GM18951 (cell line): Measurements from ENCODE around the gene EN1.

Source experiments
- POLR2A ChIP-seq: IDR thresholded peaks from 4 replicates; pipeline ENCODE4 v1.6.1; 2011; ENCODE audit warnings: mild to moderate bottlenecking; ENCODE audit not compliant: insufficient read length, insufficient read depth; ENCODE audit errors: extremely low read depth
- in situ Hi-C: fragments of 300-500 bp; cut with MboI; formaldehyde crosslinking; loops from one replicate; pipeline ENCODE4 v1.12.0; 2022; ENCODE audit warnings: low sequenced_read_pairs, mixed read lengths, inconsistent platforms; ENCODE audit not compliant: unreplicated experiment

The EN1 gene

DNA sequence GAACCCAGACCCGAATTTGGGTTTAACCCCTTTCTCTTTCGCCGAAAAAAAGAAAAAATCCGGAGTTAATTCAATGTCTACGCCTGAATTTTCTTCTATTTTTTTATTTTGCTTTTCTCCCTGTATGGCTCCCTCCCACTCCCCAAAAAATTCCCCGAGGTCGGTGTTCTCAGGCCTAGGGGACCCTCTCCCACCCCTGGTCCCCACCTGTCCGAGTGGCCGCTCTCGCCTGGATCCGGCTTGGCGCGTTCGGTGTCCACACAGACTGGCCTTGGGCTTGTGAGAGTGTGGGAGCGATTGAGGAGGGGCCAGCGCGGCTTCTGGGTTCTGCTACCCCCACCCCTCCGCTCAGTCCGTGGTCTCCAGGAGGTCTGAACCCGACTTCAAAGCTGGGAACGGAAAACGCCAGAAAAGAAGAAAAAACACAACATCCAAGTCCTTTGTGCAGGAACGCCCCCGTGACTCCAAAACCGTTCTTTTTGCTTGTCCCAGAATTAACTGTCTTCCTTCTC lies 5.7 kb upstream of the EN1 start:
- in situ Hi-C loops = loop anchor here (10.0 to 25.0 kb wide), 2 partner anchors 628 to 816 kb away; no protein-coding TSS in a partner anchor
- TF ChIP-seq POLR2A = no peak

DNA sequence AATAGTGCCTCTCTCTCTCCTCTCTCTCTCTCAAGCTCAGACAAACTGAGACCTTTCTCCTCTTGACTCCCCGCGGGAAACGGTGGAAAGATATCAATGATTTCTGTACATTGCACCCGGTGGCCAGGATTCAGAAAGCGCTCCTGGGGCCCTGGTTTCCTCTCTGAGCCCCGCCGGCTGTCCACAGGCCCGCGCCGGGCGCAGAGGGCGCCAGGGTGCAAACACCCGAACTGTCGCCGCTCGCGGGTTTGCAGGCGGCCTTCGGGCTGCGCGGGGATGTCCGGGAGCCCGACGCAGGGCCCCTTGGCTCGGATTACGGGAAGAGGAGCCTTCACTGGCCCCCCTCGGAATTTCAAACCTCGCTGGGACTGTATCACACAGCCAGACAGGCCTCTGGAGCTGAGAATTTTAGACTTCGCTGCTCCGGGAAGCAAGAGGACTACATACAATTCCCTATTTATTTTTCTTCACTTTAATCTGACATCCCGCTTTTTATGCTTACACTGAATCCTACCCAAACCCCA lies 5.2 kb upstream of the EN1 start:
- in situ Hi-C loops = loop anchor here (10.0 to 25.0 kb wide), 2 partner anchors 628 to 815 kb away; no protein-coding TSS in a partner anchor
- TF ChIP-seq POLR2A = no peak

DNA sequence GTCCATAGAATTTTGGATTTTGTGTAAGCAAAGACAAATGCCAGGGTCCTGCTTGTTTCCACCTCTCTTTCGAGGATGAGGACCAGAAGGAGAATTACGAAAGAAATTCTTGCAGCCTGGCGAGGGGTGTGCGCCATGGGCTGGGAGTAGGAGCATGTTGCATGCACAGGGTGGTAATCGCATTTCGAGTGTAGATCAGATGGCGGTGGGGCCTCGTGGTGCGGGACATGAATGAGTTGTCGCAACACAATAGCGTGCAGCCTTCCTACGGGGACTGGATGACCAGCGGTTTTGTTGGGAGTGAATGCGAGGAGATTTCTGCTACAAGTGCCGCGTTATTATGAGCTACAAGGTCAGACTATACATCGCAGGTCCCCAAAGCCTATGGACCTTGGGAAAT lies 4.2 kb upstream of the EN1 start:
- TF ChIP-seq POLR2A = no peak
- in situ Hi-C loops = loop anchor here (10.0 to 25.0 kb wide), 2 partner anchors 627 to 814 kb away; no protein-coding TSS in a partner anchor

DNA sequence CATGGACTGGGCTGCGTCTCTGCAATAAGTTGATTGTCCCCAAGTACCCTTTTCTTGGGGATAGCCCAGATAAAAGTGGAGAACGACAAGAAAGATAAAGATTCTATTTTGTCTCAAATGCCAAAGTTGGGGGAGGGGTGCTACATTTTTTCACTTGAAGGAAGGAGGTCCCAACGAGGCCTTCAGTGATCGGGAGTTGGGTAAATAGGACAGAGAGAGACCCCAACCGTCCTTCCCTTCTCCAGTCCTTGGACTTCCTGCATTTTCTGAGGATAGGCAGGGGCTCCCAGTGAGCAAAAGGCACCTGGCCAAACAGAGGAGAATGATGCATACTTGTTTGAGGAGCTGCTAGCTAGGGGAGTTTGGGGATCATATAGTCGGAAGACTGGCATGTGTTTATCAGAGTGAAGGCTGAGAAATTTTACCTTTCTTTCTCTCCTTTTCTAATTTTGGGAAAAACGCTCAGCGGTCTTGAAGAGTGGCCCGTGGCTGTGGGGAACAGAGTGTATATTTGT lies 3.5 kb upstream of the EN1 start:
- in situ Hi-C loops = loop anchor here (10.0 to 25.0 kb wide), 2 partner anchors 626 to 814 kb away; no protein-coding TSS in a partner anchor
- TF ChIP-seq POLR2A = no peak

DNA sequence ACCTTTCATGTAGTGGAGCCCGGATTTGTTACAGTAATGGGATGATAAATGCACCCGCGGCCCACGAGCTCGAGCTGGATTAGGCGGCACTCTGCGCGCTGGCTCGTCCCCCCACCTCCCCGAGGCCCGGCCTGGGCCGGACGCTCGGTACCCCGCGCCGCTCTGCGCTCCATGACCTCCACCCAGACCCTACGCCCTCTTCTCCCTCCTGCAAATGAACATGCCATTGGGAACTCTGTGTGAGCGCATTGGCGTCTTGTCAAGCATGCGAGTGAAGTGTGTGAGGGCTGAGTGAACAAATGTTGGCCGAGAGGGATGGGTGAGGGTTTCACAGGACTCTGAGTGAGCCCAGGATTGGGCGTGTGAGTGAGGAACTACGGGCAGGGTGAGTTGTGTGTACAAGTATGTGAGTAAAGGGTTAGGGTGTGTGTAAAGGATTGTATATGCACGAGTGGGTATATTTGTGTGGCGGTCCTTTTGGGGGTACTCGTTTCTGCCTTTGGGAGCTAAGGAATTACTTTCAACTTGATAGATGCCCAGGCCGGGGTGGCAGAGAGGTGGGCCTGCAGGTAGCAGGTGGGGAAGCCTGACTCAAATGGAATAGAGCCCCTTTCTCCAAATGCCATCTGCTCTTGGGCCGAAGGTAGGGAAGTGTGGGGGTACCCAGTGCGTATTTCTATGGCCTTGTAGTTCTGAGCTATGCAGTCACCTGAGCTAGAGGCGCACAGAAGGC lies 2.9 kb upstream of the EN1 start:
- no peak for TF ChIP-seq POLR2A

DNA sequence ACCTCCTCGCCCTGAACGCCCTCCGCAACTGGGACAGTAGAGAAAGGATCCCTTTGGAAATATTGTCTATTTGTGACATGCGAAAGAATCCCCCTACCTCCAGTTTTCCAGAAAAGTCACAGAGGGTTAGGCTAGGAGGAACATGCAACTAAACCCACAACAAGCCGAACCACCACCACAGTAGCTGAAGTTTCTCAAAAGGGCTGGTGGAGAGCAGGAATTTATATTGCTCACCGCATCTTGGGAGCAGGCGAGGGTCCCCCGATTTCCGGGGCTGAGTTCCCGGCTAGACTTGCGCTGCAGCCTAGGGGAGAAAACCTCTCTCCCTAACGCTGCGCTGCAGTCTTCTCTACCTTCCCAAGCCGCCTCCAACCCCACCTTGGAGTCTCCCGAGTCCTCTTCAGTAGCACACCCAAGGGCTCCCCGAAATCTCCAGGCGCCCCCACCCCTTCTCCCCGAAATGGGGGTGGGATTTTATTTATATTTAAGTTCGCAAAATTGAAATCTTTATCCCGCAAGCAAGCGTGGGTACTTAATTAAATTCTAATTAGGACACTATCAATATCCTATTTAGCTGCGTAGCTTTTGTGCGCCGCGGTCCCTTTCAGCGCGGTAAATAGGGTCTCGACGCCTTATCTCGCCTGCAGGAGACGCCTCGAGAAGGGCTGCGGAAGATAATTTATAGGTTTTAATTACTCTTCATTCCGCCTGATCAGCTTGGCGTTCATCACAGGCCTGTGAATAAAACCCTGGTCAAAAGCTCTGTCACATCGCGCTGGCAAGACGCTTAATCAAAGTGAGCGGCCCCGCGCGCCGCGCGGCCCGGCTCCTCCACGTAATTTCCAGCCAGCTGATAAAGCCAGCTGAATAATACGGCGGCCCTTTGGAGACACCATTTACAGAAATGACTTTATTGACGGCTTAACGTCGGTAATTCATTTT lies 2.0 kb upstream of the EN1 start:
- in situ Hi-C loops = loop anchor here (10.0 to 25.0 kb wide), 2 partner anchors 625 to 812 kb away; no protein-coding TSS in a partner anchor

More for the DNA sequence above, 2.9 kb upstream of the EN1 start:
- in situ Hi-C loops = loop anchor here (10.0 to 25.0 kb wide), 2 partner anchors 626 to 813 kb away; no protein-coding TSS in a partner anchor

DNA sequence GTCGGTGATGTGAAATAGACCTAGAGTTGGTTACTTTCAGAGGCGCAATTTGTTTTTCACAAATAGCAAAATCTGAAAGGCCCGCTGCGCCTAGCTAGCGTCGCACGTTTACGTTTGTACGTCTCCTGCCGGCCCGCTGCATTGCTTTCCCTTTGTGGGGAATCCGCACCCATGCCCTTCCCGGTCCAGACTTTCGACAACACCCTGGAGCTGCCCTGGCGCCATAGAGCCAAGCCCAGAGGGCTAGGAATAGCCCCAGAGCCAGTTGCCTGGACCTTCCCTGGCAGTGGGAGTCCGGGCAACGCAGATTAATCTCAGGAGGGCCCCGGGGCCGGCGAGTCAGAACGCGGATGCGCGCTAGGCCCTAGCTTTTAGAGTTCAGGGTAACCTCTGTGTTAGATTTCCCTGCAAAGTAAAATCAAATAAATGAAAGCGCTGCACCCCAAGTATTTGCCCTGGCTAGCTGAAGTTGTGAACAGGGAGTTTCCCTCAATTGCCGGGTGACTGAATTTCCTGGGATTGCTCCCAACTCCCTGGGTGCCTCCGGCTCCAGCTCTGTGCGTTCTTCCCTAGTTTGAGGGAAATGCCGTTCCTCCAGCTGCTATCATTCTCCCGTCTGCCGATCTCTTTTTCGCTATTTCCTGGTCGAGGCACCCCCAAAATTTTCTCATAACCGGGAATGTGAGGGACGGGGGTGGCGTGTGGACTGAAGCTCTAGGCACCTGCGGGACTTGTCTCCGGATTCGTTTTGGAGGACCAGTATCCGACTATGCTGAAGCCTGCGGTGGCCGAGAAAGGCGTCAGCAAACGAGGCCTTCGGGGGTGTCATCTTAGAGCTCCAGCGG lies 1.2 kb upstream of the EN1 start:
- in situ Hi-C loops = no loop called here
- TF ChIP-seq POLR2A = no peak

More for the DNA sequence above, 2.0 kb upstream of the EN1 start:
- no peak for TF ChIP-seq POLR2A

DNA sequence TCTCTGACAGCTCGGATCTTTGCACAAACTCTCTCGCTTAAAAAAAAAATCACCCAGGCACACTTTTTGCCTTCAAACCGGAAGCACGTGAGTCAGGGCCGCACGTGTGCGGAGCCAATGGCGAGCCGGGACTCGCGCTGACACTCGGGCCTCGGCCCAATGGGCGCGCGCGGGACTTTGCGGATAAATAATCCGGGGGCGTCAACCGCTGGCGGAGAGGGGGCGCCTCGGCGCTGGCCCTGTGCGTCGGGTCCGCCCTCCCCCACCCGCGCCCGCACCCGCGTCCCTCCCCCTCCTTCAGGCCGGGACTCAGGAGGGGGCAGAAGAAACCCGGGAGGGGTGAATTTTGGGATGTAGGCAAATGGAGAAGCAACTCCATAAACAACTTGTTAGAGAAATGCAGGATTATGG lies 319 bp upstream of the EN1 start:
- in situ Hi-C loops = no loop called here
- TF ChIP-seq POLR2A = no peak

DNA sequence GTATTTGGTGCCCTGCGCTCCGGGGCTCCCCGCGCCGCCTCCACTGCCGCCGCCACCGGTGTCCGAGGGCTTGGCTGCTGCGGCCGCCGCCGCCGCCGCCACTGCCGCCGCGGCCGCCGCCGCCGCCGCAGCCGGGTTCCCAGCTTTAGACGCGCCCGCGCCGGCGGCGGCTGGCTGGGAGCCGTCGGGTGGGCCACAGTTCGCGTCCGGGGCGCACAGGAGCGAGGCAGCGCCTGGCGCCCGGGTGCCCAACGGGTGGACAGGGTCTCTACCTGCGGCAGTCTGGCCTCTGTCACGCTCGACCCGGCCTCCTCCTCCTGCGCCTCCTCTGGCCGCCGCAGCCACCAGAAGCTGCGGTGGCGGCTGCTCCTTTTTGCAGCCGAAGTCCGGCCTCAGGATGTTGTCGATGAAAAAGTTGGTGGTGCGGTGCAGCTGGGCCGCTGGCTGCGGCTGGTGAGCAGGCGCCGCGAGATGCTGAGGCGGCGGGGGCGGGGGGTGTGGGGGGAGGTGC lies 951 bp downstream of the EN1 start:
- TF ChIP-seq POLR2A = no peak
- in situ Hi-C loops = no loop called here

DNA sequence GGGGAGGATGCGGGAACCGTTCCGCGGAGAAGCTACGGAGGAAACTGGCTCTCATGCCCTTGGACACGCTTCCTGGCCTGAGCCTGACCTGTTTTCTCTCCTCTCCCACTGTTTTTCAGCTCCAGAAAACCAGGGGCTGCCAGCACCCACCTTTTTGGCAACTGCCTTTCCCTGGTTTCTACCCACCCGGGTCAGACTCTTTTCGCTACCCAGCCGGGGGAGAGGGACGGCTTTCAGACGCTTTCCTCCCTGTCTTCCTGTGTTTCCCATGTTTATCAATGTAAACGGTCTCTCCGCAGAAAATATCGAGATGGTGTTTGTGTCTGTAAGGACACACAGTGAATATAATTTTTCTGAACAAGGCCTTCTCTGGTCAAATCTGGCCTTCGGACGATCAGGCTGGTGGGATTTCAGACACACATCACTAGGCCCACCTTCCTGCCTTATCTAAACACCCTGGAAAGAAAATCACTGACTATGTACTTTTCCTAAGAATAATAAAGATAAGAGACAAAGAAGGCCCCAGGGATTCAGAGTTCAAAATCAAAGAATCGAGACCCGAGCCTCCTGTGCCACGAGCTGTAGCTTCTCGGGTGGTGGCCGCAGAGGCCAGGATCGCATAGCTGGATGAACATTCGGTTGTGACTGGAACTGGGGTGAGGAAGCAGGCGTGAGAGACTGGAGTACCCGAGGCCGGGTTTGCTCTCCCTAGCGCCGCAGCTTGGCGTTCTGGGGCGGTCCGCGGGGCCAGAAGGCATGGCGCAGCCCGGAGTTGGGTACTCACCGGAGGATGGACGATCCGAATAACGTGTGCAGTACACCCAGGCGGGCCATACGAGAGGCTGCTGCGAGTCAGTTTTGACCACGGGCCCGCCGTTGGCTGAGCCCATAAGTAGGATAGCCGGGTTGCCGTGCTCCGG lies 1.7 kb downstream of the EN1 start:
- TF ChIP-seq POLR2A = no peak
- in situ Hi-C loops = no loop called here
